Daoy (cell line): ENCODE results near the gene TARBP1. TPM values are rescaled to one million over a fixed set of nuclear protein-coding genes. Genes with fewer than 3 reads are reported as not detected.
"Not testable (repeated sequence)": the region's sequence is repeated elsewhere in the genome, so short reads cannot be mapped to it uniquely, and the experiment has no call there.

Experiments
- DNase-seq: peaks from one replicate; pipeline ENCODE4 v3.0.0-alpha.2; 2015; ENCODE audit warnings: low read depth
- total RNA-seq: library from RNA; depleted of rRNA; stranded (reverse); fragments of >200 nt; shearing (Covaris generic); gene quantifications from 2 replicates; pipeline ENCODE4 v1.2.3, GENCODE V29; 2014

Gene TARBP1
- total RNA-seq, 1 experiment from 2014 or later: 32.5 TPM

DNA sequence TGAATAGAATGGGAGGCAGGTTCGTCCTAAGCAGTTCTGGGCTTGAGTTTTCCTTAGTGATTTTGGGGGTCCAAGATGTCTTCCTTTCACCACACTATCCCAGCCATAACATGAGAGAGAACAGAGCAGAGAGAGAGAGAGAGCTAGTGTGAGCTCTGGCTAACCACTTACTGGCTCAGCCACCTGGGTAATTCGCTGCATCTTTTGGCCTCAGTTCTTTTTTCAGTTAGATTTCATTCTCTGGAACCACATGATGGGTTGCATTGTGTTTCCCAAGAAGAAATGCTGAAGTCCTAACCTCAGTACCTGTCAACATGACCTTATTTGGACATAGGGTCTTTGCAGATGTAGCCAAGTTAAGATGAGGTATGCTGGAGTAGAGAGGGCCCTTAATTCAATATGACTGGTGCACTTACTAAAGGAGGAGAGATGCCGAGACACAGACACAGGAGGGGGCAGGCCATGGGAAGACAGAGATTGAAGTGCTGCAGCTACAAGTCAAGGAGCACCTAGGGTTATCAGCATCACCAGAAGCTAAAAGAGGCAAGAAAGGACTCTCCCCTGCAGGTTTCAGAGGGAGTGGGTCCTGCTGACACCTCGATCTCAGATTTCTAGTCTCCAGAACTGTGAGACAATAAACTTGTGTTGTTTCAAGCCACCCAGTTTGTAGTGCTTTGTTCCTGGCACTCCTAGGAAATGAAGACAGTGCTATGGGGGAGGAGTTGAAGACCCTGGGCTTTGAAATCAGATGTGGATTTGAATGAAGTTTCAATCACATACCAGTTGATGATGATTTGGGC lies 26.2 kb upstream of the TARBP1 start:
- no peak for DNase-seq

- DNase-seq: not testable (repeated sequence)
Measured at GRCh38 chr1:234504251-234504650, 25.3 kb upstream of the TARBP1 start.

- no peak for DNase-seq
Measured at GRCh38 chr1:234503193-234504050, 24.4 kb upstream of the TARBP1 start.

GRCh38 chr1:234502785-234503184 lies 23.8 kb upstream of the TARBP1 start:
- DNase-seq: no peak

DNA sequence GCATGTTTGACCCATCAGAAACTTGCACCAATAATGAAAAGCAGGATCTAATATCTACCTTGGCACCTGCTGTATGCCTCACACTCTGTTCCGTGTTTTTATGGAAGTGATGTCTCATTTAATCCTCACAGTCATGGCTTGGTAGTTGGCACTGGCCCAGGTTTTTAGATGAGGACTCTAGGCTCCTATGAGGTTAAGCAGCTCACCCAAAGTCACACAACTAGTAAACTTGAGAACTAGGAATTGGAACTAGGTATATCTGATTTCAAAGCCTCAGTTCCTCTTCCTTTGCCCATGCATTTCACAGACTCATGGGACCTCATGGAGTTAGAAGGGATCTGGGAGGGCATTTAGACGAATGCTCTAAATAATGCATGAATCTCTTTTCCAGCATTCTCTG lies 21.3 kb upstream of the TARBP1 start:
- DNase-seq: peak; percentile 62

GRCh38 chr1:234499943-234500245 lies 20.9 kb upstream of the TARBP1 start:
- no peak for DNase-seq

- peak; percentile 95 for DNase-seq
Measured at GRCh38 chr1:234499119-234499942, 20.4 kb upstream of the TARBP1 start.

GRCh38 chr1:234498448-234499118 lies 19.6 kb upstream of the TARBP1 start:
- DNase-seq: no peak

DNA sequence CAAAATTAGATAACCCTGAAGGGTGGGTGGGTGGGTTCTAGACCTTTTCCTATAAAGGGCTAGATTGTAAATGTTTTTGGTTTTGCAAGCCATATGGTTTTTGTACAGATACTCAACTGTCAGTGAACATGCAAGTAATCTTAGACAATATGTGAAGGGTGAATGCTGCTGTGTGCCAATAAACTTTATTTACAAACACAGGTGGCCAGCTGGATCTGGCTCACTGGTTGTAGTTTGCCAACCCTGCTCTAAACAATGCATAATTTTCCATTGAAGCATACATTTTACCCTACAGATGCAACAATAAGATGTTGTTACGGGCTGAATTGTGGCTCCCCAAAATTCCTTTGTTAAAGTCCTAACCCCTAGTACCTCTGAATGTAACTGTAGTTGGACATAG lies 18.6 kb upstream of the TARBP1 start:
- DNase-seq: no peak

GRCh38 chr1:234495231-234495990 lies 16.4 kb upstream of the TARBP1 start:
- DNase-seq: peak; percentile 76

GRCh38 chr1:234494049-234494448 lies 15.1 kb upstream of the TARBP1 start:
- no peak for DNase-seq

DNA sequence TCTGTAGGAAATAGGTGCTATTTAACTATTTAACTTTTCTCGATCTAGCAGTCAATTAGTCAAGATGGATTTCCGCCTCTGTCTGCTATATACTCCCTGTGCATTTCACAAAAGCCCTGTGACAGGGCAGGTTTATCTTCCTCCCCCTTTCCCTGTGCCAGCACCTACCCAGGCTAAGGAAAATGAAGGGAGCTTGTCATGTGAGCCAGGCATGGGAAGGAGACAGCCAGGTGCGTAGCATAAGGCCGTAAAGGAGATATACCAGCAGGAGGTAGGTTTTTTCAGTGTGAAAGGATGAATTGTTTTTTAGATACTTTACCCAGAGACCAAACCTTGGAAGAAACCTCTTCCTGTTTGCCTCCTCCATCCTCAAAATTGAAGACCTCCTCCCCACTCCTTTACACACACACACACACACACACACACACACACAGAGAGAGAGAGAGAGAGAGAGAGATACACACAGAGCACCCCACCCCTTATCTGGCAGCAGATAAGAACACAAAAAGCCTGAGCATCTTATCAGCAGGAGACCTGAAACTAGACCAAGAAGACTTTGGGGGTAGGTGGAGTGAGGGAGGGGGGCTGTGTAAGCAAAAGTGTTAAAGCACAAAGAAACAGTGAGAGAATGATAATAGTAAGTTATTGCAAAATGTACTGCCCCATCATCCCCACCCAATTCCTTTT lies 12.0 kb upstream of the TARBP1 start:
- DNase-seq: no peak

DNA sequence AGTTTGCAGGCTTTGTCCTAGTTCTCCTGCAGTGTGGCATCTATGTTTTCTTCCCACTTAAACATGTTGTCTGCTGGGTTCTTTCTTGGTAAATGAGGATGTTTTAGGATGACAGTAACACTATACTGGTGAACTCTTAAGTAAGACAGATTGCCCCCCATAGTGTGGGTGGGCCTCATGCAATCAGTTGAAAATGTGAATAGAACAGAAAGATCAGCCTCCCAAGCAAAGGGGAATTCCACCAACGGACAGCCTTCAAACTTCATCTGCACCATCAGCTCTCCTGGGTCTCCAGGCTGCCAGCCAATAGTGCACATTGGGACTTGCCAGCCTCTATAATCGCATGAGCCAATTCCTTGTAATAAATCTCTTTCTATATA lies 10.7 kb upstream of the TARBP1 start:
- no peak for DNase-seq

DNA sequence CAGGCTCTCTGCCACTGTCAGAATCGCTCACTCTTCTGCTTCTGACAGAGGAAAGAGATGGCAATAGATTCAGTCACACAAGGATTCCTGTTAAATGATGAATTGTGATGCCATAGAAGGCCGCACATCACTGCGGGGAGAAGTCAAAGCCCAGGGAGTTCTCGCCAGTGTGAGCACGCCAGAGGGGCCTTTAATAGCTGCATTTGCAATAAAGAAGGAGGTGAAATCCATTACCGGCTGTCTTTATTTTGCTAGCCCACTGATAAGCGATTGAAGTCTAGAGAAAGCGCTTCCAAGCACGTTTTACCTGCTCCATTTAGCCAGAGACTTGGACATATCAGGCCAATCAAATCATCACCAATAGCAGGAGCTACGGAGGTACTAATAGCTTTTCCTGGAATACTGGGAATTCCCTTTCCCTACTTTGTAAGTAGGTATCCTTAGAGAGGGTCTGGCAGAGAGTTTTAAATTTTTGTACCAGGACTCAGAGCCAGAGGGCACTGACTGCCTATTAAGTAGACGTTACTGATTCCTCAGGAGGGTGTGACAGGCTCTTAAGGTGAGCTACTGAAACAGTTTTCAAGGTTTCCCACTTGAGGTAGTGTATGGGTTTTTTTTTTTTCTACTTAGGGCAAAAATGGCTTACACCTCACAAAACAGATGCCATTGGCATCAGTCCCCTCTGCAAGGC lies 10.2 kb upstream of the TARBP1 start:
- DNase-seq: no peak

DNA sequence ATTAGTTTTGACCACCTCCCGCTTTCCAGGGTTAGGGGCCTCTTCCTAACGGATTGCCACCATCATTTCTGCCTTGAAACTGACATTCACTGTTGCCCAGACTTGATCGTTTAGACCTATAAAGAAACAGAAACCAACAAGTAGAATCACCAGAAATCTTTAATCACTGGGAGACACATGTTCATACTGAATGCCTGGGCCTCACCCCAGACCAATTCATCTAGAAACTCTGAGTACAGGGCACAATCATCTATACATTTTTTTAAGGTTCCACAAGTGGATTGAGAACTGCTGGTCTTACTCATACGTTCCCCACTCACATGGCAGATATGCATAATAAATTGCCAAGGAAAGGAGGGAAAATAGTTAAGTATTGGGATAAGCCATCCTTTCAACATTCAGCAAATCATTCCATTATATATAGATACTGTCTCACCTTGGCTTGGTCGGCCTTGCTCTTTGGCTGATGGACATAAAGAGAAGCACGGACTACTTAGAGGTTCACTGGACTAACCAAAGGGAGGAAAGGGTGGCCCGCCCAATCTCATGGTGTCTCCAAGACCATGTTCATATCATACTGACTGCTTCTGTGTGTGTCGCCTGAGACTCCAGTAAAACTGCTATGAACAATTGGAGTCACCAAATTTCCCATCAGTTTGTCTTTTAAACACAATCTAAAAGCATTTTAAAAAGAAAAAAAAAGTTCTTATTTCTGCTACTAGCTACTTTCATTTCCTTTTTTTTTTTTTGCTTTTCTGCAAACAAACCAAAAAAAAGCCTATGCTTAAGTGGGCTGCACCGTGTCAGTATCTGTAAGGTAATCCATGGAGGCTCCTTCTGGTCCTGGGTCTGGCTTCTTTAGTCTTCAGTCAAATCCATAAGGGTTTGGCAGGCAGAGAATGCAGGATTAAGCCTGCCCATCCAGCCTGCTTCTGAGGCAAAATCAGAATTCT lies 9.4 kb upstream of the TARBP1 start:
- DNase-seq: no peak

DNA sequence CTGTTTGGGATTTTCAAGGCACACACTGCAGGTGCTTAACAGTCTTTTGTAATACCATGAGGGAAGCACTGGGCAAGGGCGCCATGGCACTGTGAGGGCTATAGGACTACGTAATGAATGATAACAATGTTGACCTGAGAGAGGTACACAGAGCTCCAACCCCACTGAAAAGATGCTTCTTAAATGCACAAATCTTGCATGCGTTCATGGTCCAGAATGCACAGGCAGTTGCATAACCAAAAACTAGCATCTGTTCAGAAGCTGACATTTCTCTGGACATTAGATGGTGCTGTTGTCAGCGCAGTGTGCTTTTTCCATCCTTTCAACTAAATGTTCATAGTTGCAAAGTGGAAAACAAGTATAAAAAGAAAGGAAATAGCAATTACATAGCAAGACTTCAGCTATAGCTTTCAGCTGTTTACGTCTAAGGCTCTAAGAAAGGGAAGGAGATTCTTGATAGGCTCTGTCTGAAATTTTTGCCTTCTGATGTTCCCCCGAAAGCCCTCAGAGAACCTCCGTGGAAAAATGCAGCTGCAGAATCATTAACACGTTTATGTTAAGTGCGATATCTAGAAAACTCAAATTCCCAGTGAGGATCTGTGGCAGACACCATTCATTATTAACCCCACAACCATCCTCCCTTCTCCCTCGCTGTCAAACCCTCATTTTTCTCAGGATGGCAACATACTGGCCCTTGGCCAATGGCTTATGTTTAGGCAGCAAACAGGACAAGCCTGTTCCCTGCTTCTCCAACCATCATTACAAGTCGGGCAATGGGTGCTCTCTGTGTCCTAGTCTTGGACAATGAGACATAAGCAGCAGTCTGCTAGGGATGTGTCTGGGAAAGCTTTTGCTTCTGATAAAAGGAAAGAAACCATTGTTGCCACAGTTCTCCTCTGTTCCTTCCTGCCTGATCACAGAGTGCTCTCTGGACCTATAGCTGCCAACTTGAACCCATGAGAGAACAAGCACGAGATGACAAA lies 8.2 kb upstream of the TARBP1 start:
- DNase-seq: peak; percentile 56

- no peak for DNase-seq
Measured at GRCh38 chr1:234484991-234485739, 6.2 kb upstream of the TARBP1 start.
